HFFc6 (cell line): Measurements from ENCODE around the gene MAFF. TPM values are rescaled to one million over a fixed set of nuclear protein-coding genes. Genes with fewer than 3 reads are reported as not detected.
A peak's percentile ranks its signal among the peaks of the same experiment; 100 is the strongest.

Experiments
- DNase-seq: peaks from one replicate; pipeline ENCODE4 v3.0.0-alpha.2; 2018
- H3K27ac Mint-ChIP-seq: 2 replicates; pipeline ENCODE4 v1.8.0; 2020; ENCODE audit warnings: mild to moderate bottlenecking, mixed read lengths
- H3K27me3 Mint-ChIP-seq: 2 replicates; pipeline ENCODE4 v1.8.0; 2021; ENCODE audit warnings: mild to moderate bottlenecking, moderate library complexity, mixed read lengths; ENCODE audit not compliant: insufficient read depth
- H3K36me3 Mint-ChIP-seq: 2 replicates; pipeline ENCODE4 v1.8.0; 2021; ENCODE audit warnings: low read depth, mixed read lengths
- H3K4me1 Mint-ChIP-seq: 2 replicates; pipeline ENCODE4 v1.8.0; 2020; ENCODE audit warnings: low read depth, mixed read lengths
- H3K4me3 Mint-ChIP-seq: 2 replicates; pipeline ENCODE4 v1.8.0; 2020; ENCODE audit warnings: mild to moderate bottlenecking, moderate library complexity, mixed read lengths
- H3K9me3 Mint-ChIP-seq: 2 replicates; pipeline ENCODE4 v1.8.0; 2020; ENCODE audit warnings: mild to moderate bottlenecking, mixed read lengths
- total RNA-seq, 6 experiments: library from RNA; stranded (reverse); fragmentation: NEBNext Ultra II Directional; extraction: Animal tissue kit (Norgen Biotek cat#: 25700); gene quantifications; 2 replicates in 1 of 6; 3 replicates in 5 of 6; pipeline ENCODE4 v1.2.3, GENCODE V29; 2021
- TF ChIP-seq, protein P1 (sequence below): fragments of 200-600 bp; sonication (generic); IDR thresholded peaks from 2 replicates; pipeline ENCODE4 v1.5.0; 2021; ENCODE audit warnings: antibody characterized with exemption, mild to moderate bottlenecking

MAFF gene
- total RNA-seq, 6 experiments from 2014 or later = 17.2 to 24.1 (median 22.8) TPM

DNA sequence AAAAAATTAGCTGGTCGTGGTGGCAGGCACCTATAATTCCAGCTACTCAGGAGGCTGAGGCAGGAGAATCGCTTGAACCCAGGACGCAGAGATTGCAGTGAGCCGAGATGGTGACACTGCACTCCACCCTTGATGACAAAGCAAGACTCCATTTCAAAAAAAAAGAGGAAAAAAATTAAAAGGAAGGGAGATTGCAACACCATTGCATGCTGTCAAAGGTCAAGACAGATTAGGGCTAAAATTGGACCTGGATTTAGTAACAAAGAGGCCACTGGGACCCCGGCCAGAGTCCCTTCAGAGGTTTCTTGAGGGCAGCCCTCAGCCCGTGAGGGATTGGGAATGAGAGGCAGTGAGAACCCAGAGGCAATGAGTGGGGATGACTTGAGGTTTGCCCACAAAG is 8.2 kb upstream of the MAFF start:
- Mint-ChIP-seq H3K9me3 (no peaks in the 10 kb centered on the region), H3K4me1 (peaks cover 39% of the 10 kb centered on the region), H3K36me3 (no peaks in the 10 kb centered on the region), H3K27me3 (peaks cover 5% of the 10 kb centered on the region), H3K4me3 (no peak overlapping the region), H3K27ac (no peak overlapping the region)
- DNase-seq = no peak
- TF ChIP-seq, protein P1, sequence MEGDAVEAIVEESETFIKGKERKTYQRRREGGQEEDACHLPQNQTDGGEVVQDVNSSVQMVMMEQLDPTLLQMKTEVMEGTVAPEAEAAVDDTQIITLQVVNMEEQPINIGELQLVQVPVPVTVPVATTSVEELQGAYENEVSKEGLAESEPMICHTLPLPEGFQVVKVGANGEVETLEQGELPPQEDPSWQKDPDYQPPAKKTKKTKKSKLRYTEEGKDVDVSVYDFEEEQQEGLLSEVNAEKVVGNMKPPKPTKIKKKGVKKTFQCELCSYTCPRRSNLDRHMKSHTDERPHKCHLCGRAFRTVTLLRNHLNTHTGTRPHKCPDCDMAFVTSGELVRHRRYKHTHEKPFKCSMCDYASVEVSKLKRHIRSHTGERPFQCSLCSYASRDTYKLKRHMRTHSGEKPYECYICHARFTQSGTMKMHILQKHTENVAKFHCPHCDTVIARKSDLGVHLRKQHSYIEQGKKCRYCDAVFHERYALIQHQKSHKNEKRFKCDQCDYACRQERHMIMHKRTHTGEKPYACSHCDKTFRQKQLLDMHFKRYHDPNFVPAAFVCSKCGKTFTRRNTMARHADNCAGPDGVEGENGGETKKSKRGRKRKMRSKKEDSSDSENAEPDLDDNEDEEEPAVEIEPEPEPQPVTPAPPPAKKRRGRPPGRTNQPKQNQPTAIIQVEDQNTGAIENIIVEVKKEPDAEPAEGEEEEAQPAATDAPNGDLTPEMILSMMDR = no peak

DNA sequence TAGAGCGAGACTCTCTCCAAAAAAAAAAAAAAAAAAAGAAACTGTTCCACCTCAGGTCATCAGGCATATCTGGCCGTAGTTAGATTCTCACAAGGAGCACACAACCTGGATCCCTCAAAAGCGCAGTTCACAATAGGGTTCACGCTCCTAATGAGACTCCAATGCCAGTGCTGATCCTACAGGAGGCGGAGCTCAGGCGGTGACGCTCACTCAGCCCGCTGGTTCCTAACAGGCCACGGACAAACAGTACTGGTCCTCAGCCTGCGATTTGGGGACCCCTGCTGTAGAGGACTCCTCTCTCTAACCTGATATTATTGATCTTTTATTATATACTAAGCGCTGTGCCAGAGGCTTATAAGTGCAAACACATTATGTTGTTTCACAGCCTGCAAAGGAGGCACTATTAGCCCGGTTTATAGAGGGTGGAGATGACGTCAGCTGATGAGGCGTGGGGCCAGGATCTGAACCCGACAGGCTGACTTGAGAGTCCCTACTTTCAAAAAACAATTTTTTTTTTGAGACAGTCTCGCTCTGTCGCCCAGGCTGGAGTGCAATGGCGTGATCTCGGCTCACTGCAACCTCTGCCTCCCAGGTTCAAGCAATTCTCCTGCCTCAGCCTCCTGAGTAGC is 4.9 kb upstream of the MAFF start:
- Mint-ChIP-seq H3K27me3 (peaks cover 7% of the 10 kb centered on the region), H3K4me3 (peak overlapping the region; percentile 53; the same call in 1 of the 2 replicates), H3K9me3 (no peaks in the 10 kb centered on the region), H3K27ac (no peak overlapping the region), H3K4me1 (peaks cover 41% of the 10 kb centered on the region), H3K36me3 (no peaks in the 10 kb centered on the region)
- DNase-seq = no peak
- TF ChIP-seq, protein P1 = no peak

DNA sequence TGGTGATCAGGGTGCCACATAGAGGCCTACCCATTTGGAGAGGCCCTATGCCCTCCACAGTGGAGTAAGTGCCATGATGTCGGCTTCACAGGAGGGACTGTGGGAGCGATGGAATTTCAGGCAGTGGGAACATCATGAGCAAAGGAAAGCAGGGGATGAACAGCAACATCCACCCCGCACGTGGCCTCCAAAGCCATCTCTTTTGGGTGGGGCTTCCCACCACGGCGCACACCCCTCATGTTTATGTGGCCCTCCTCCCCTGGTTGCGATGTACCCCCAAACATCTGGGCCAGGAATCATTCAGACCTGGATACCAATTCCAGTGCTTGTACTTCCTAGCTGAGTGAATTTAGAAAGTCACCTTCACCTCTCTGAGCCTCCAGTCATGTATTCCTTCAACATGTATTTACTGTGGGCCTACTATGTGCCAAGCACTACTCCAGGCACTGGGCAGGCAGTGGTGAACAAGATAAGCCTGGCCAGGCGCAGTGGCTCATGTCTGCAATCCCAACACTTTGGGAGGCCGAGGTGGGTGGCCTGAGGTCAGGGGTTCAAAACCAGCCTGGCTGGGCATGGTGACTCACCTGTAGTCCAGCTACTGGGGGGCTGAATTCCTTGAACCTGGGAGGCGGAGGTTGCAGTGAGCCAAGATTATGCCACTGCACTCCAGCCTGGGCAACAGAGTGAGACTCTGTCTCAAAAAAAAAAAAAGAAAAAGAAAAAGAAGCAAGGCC is 1.8 kb upstream of the MAFF start:
- Mint-ChIP-seq H3K27ac (no peak overlapping the region), H3K36me3 (peaks cover 5% of the 10 kb centered on the region; the same call in 1 of the 2 replicates), H3K4me3 (no peak overlapping the region), H3K9me3 (no peaks in the 10 kb centered on the region; the same call in 1 of the 2 replicates), H3K4me1 (peaks cover 38% of the 10 kb centered on the region), H3K27me3 (peaks cover 5% of the 10 kb centered on the region)
- DNase-seq = no peak
- TF ChIP-seq, protein P1 = no peak

DNA sequence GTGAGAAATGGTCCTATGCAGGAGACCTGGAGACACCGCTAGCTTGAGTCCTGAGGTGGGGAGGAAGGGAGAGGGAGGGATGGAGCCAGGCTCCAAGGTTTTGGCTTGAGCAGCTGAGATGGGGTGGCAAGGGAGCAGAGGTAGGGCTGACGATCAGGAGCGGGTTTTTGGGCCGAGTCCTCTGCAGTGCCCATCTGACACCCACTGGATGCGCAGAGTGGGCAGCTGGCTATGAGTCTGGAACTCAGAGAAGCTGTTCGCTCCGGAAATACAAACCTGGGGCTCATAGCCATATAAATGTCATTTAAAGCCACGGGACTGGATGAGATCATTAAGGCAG is 453 bp upstream of the MAFF start:
- peak overlapping the region; percentile 89 for H3K4me3 Mint-ChIP-seq
- peaks cover 5% of the 10 kb centered on the region; the same call in 1 of the 2 replicates for H3K36me3 Mint-ChIP-seq
- peaks cover 51% of the 10 kb centered on the region for H3K4me1 Mint-ChIP-seq
- H3K9me3 Mint-ChIP-seq = no peaks in the 10 kb centered on the region; the same call in 1 of the 2 replicates
- TF ChIP-seq, protein P1 = no peak
- peaks cover 12% of the 10 kb centered on the region for H3K27me3 Mint-ChIP-seq
- peak overlapping the region; percentile 94 for H3K27ac Mint-ChIP-seq
- no peak for DNase-seq

DNA sequence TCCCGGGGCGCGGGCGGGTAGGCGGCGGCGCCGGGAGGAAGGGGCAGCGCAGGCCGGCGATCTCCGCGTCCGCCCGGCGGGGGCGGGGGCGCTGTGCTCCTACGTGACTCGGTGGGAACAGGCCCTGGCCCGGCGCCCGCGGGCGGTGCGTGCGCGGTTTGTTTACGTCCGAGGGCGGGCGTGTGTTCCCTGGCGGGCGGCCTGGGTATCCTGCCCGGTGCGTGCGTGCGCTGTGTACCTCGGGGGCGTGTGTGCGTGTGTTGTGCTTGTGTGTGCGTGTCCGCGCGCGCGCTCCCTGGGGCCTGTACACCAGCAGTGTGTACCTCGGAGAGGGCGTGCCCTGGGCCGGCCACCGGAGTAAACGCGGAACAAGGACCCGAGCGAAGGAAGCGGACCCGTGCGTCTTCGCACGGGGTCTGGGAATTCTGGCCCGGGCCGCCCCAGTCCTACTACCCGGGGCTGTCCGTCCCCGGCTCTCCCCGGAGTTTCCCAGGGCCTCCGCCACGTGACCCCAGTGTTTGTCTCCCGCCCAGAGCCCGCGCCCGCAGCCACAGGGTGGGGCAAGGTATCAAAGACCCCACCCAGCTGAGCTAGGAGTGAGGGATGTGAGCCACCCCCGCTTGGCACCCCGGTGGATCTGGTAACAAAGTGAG is 769 bp downstream of the MAFF start:
- H3K4me3 Mint-ChIP-seq = peak overlapping the region; percentile 93
- H3K9me3 Mint-ChIP-seq = no peaks in the 10 kb centered on the region; the same call in 1 of the 2 replicates
- H3K27ac Mint-ChIP-seq = peak overlapping the region; percentile 92
- peak; percentile 70 for DNase-seq
- peaks cover 5% of the 10 kb centered on the region; the same call in 1 of the 2 replicates for H3K36me3 Mint-ChIP-seq
- peaks cover 46% of the 10 kb centered on the region for H3K4me1 Mint-ChIP-seq
- TF ChIP-seq, protein P1 = peak; percentile 72
- H3K27me3 Mint-ChIP-seq = peaks cover 13% of the 10 kb centered on the region
